ENCODE data around the gene TLCD4.

Gene TLCD4

GRCh38 chr1:95086949-95087533 lies 30.1 kb upstream of the TLCD4 start:
- TF ChIP-seq POLR2AphosphoS5 (IDR thresholded peaks at IDR 0.05; ENCODE audit: low read depth, low read length) (no peak), TAF1 (IDR thresholded peaks at IDR 0.05; ENCODE audit: borderline replicate concordance, insufficient read depth, low read length) (no peak), REST (IDR thresholded peaks at IDR 0.05; ENCODE audit: insufficient read depth in 1 of 2, low read depth in 2 of 2, low read length in 2 of 2) (no peak), FOXP2 (optimal IDR thresholded peaks at IDR 0.05; ENCODE audit: borderline replicate concordance, extremely low read depth, extremely low read length, insufficient read depth) (no peak), SIN3A (IDR thresholded peaks at IDR 0.05; ENCODE audit: borderline replicate concordance, insufficient read depth, low read length) (no peak)

GRCh38 chr1:95088303-95088702 lies 28.9 kb upstream of the TLCD4 start:
- TF ChIP-seq REST (IDR thresholded peaks at IDR 0.05; ENCODE audit: insufficient read depth in 1 of 2, low read depth in 2 of 2, low read length in 2 of 2) (no peak), FOXP2 (optimal IDR thresholded peaks at IDR 0.05; ENCODE audit: borderline replicate concordance, extremely low read depth, extremely low read length, insufficient read depth) (no peak), SIN3A (IDR thresholded peaks at IDR 0.05; ENCODE audit: borderline replicate concordance, insufficient read depth, low read length) (no peak), TAF1 (IDR thresholded peaks at IDR 0.05; ENCODE audit: borderline replicate concordance, insufficient read depth, low read length) (no peak), POLR2AphosphoS5 (IDR thresholded peaks at IDR 0.05; ENCODE audit: low read depth, low read length) (no peak)

GRCh38 chr1:95089650-95090287 lies 27.4 kb upstream of the TLCD4 start:
- TF ChIP-seq SIN3A (IDR thresholded peaks at IDR 0.05; ENCODE audit: borderline replicate concordance, insufficient read depth, low read length) (no peak), REST (IDR thresholded peaks at IDR 0.05; ENCODE audit: insufficient read depth in 1 of 2, low read depth in 2 of 2, low read length in 2 of 2) (no peak), TAF1 (IDR thresholded peaks at IDR 0.05; ENCODE audit: borderline replicate concordance, insufficient read depth, low read length) (no peak), POLR2AphosphoS5 (IDR thresholded peaks at IDR 0.05; ENCODE audit: low read depth, low read length) (no peak), FOXP2 (optimal IDR thresholded peaks at IDR 0.05; ENCODE audit: borderline replicate concordance, extremely low read depth, extremely low read length, insufficient read depth) (no peak)

- no peak for TF ChIP-seq POLR2AphosphoS5 (IDR thresholded peaks at IDR 0.05; ENCODE audit: low read depth, low read length)
- TF ChIP-seq SIN3A (IDR thresholded peaks at IDR 0.05; ENCODE audit: borderline replicate concordance, insufficient read depth, low read length), result no peak
- no peak for TF ChIP-seq TAF1 (IDR thresholded peaks at IDR 0.05; ENCODE audit: borderline replicate concordance, insufficient read depth, low read length)
- TF ChIP-seq REST (IDR thresholded peaks at IDR 0.05; ENCODE audit: insufficient read depth in 1 of 2, low read depth in 2 of 2, low read length in 2 of 2), result no peak
Measured at GRCh38 chr1:95093296-95093695, 23.9 kb upstream of the TLCD4 start.

Data from PFSK-1 (cell line).